K562 (cell line): Measurements from ENCODE around the gene ROBO1. TPM values are rescaled to one million over a fixed set of nuclear protein-coding genes. Genes with fewer than 3 reads are reported as not detected.

ENCODE experiments used
- ATAC-seq: fragments of 200-7000 bp; cut with Tn5 transposase; 3 replicates; pipeline ENCODE4 v1.9.1; 2020; ENCODE audit warnings: moderate library complexity
- BruUV-seq: library from RNA; stranded (reverse); fragments of 400-500 nt; replicated peaks from 2 replicates; lab custom pipeline; 2021; lab: Mats Ljungman, UMichigan
- CTCF ChIA-PET: fragments of 300-600 bp; formaldehyde crosslinking; extraction: SDS; loops from one replicate; lab custom pipeline; 2021; ENCODE audit warnings: low intra/inter-chr PET ratio; lab: Yijun Ruan, JAX
- POLR2A ChIA-PET: fragments of 300-600, 350-650 bp; sonication (Branson Sonifier 250); formaldehyde crosslinking; extraction: SDS; loops from one replicate; lab custom pipeline; 2021; ENCODE audit warnings: antibody characterized with exemption, inconsistent platforms; lab: Yijun Ruan, JAX
- DNase-seq, 4 experiments: peaks; one replicate each; pipeline versions ENCODE4 v3.0.0 to v3.0.0-alpha.2; 2011 to 2018; ENCODE audit warnings: low spot score in 3 of 4, mixed read lengths in 3 of 4; ENCODE audit errors: extremely low read depth in 1 of 4
- FAIRE-seq: peaks from 2 replicates; lab custom pipeline; 2011; peaks lifted over from hg19 to GRCh38; lab: Jason Lieb, UNC
- H2AFZ ChIP-seq: 2 replicates; pipeline ENCODE4 v1.6.0; 2011; ENCODE audit warnings: low read depth, low read length, control low read depth, inconsistent platforms
- H3K27ac ChIP-seq: fragments of 200-600 bp; 3 replicates; pipeline ENCODE4 v1.8.0; 2011; ENCODE audit warnings: low read depth, mild to moderate bottlenecking, control low read depth, inconsistent platforms, low read length, moderate library complexity, mixed read lengths; ENCODE audit errors: extremely low read depth
- H3K27me3 ChIP-seq, 2 experiments: fragments of 300-600 bp in 1 of 2; 2 replicates in 1 of 2; 3 replicates in 1 of 2; pipeline versions ENCODE4 v1.6.0 to v1.8.0; 2011; ENCODE audit warnings: inconsistent platforms in 2 of 2, low read length in 2 of 2, mild to moderate bottlenecking in 1 of 2, mixed read lengths in 1 of 2, moderate library complexity in 1 of 2; ENCODE audit not compliant: control insufficient read depth in 2 of 2, insufficient read depth in 2 of 2
- H3K36me3 ChIP-seq: fragments of 300-600 bp; 3 replicates; pipeline ENCODE4 v1.8.0; 2011; ENCODE audit warnings: mild to moderate bottlenecking, low read length, inconsistent platforms; ENCODE audit not compliant: control insufficient read depth, insufficient read depth
- H3K4me1 ChIP-seq, 2 experiments: fragments of 200-600 bp in 1 of 2; replicated peaks in 1 of 2; 2 replicates in 1 of 2; 3 replicates in 1 of 2; pipeline versions ENCODE4 v1.5.1 to v1.8.0; 2011; ENCODE audit warnings: inconsistent platforms in 2 of 2, low read length in 2 of 2, mild to moderate bottlenecking in 1 of 2, mixed read lengths in 1 of 2, moderate library complexity in 1 of 2; ENCODE audit not compliant: control insufficient read depth in 2 of 2, insufficient read depth in 2 of 2
- H3K4me2 ChIP-seq: 2 replicates; pipeline ENCODE4 v1.6.1; 2011; ENCODE audit warnings: low read length, control low read depth, inconsistent platforms, mixed read lengths; ENCODE audit not compliant: insufficient read depth
- H3K4me3 ChIP-seq: fragments of 200-600 bp; sonication (generic), shearing (Covaris generic); 2 replicates; pipeline ENCODE4 v1.5.1; 2016; ENCODE audit warnings: control low read depth, inconsistent platforms
- H3K79me2 ChIP-seq: fragments of 200-600 bp; 3 replicates; pipeline ENCODE4 v1.8.0; 2011; ENCODE audit warnings: low read length, inconsistent platforms; ENCODE audit not compliant: control insufficient read depth, insufficient read depth
- H3K9ac ChIP-seq, 2 experiments: 2 replicates each; pipeline versions ENCODE4 v1.6.0 to v1.6.1; 2011; ENCODE audit warnings: low read depth in 2 of 2, low read length in 2 of 2, control low read depth in 1 of 2, inconsistent platforms in 1 of 2, mild to moderate bottlenecking in 1 of 2, mixed read lengths in 1 of 2; ENCODE audit not compliant: insufficient read depth in 1 of 2
- H3K9me1 ChIP-seq: one replicate; pipeline ENCODE4 v1.6.0; 2011; ENCODE audit warnings: inconsistent platforms, mild to moderate bottlenecking, low read length, moderate library complexity; ENCODE audit not compliant: control insufficient read depth, insufficient read depth
- H3K9me3 ChIP-seq: replicated peaks from 2 replicates; pipeline ENCODE4 v1.5.1; 2011; ENCODE audit warnings: low read depth, low read length, inconsistent platforms; ENCODE audit not compliant: control insufficient read depth, insufficient read depth
- H4K20me1 ChIP-seq: replicated peaks from 2 replicates; pipeline ENCODE4 v1.6.1; 2011; ENCODE audit warnings: low read length, inconsistent platforms, mixed read lengths; ENCODE audit not compliant: control insufficient read depth, insufficient read depth
- CBX1 ChIP-seq: sonication (generic); IDR thresholded peaks from 2 replicates; pipeline ENCODE4 v1.6.1; 2016; ENCODE audit warnings: antibody characterized with exemption, low read depth, mild to moderate bottlenecking
- FOXK2 ChIP-seq, 2 experiments: fragments of 450-650 bp; IDR thresholded peaks in 1 of 2; conservative IDR thresholded peaks in 1 of 2; 2 replicates each; pipeline ENCODE4 v1.6.1; 2016; ENCODE audit warnings: low read depth in 2 of 2, mild to moderate bottlenecking in 1 of 2
- HIVEP1 ChIP-seq: fragments of 250-450 bp; sonication (Bioruptor Pico); IDR thresholded peaks from 2 replicates; pipeline ENCODE4 v1.4.0; 2020; ENCODE audit warnings: mild to moderate bottlenecking
- NFATC3 ChIP-seq: fragments of 450-650 bp; IDR thresholded peaks from 2 replicates; pipeline ENCODE4 v1.6.1; 2017; ENCODE audit warnings: mild to moderate bottlenecking
- SIX5 ChIP-seq, 2 experiments: IDR thresholded peaks; 2 replicates each; pipeline ENCODE4 v1.6.1; 2011; ENCODE audit warnings: low read length in 2 of 2, borderline replicate concordance in 1 of 2, low read depth in 1 of 2, mild to moderate bottlenecking in 1 of 2, moderate library complexity in 1 of 2; ENCODE audit not compliant: insufficient read depth in 1 of 2
- TAF15 ChIP-seq: fragments of 200-400 bp; formaldehyde crosslinking; IDR thresholded peaks from 2 replicates; pipeline ENCODE4 v1.6.1; 2017; ENCODE audit warnings: mild to moderate bottlenecking, low read depth, low read length, moderate library complexity
- THRB ChIP-seq: fragments of 450-650 bp; formaldehyde crosslinking; conservative IDR thresholded peaks from 2 replicates; pipeline ENCODE4 v1.4.0; 2022; ENCODE audit warnings: mild to moderate bottlenecking, missing genetic modification characterization
- ZNF165 ChIP-seq: fragments of 250-450 bp; sonication (Bioruptor Pico); IDR thresholded peaks from 2 replicates; pipeline ENCODE4 v1.4.0; 2020; ENCODE audit warnings: borderline replicate concordance
- WGBS: fragments of 100-300 bp; shearing (Covaris generic); methylation state at CpG from one replicate; pipeline ENCODE4 v1.1.6; 2016; ENCODE audit warnings: low coverage, mixed read lengths; ENCODE audit not compliant: insufficient coverage; ENCODE audit errors: missing lambda C conversion rate; 5-methylcytosine and 5-hydroxymethylcytosine counted together
- in situ Hi-C: fragments of 300-500 bp; cut with MboI; formaldehyde crosslinking; loops from 4 replicates; pipeline ENCODE4 v1.15.0; 2018; ENCODE audit warnings: inconsistent platforms, mixed read lengths
- intact Hi-C: fragments of 100-400 bp; cut with micrococcal nuclease; formaldehyde crosslinking; loops from 2 replicates; pipeline ENCODE4 v1.14.2; 2022
- polyA plus RNA-seq, 8 experiments: library from polyadenylated mRNA; depleted of rRNA in 4 of 8; stranded (reverse) in 5 of 8; unstranded in 3 of 8; fragments of >200 nt; fragmentation: Nextera tagmentation in 2 of 8; fragmentation: Illumina TruSeq in 1 of 8; extraction: Ambion mirVana in 2 of 8; extraction: Trizol in 1 of 8; gene quantifications; 2 replicates each; pipeline versions ENCODE4 v1.2.1 to v1.2.3, GENCODE V29; 2011 to 2014; ENCODE audit warnings: inconsistent platforms in 1 of 8, missing spikeins in 1 of 8
- total RNA-seq, 7 experiments: library from RNA; depleted of rRNA in 6 of 7; stranded (reverse); fragments of >200 nt in 6 of 7; fragmentation: Illumina TruSeq in 2 of 7; extraction: Trizol in 2 of 7; gene quantifications; 2 replicates each; pipeline versions ENCODE4 v1.2.1 to v1.2.3, GENCODE V29; 2011 to 2021; ENCODE audit warnings: low replicate concordance in 1 of 7
- TF ChIP-seq, protein P1 (sequence below): fragments of 450-650 bp; IDR thresholded peaks from 2 replicates; pipeline ENCODE4 v1.6.1; 2014; ENCODE audit warnings: low read depth, mild to moderate bottlenecking, moderate library complexity, borderline replicate concordance

ROBO1 gene
- total and polyA plus RNA-seq, 9 of the 15 experiments (the other 6 are each of a cell fraction or from before 2014, with no cell fraction given), result 0.01 to 0.53 (median 0.17) TPM; not detected in 5

DNA sequence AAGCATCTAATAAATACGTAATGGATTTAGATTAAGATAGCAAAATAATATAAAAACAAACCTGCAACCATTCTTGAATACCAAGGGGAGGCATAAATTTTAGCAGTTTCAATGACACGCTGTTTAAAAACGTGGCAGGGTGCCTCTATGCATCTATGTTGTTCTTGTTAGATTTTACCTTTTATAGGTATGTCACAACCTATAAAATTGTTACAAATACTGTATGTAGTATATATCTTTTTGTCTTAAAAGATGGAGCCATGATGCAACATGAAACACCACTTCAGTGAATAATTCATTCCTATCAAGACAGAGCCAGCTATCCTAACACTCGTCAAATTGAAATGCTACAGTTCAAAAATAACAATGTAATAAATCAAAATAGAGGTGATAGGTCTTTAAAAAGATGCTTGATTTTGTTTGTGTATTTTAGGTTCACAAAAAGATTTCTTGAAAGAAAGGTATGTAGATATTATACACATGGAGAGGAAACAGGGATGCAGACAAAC lies 1059.2 kb downstream of the ROBO1 start:
- H2AFZ ChIP-seq, result no peak overlapping the region
- H3K9me3 ChIP-seq, result no peaks in the 10 kb centered on the region
- no peak for ATAC-seq
- no peaks in the 10 kb centered on the region for H3K4me1 ChIP-seq
- TF ChIP-seq SIX5 (IDR thresholded peaks at IDR 0.05; ENCODE audit: borderline replicate concordance in 1 of 2, insufficient read depth in 1 of 2, low read depth in 1 of 2, low read length in 2 of 2), result no peak
- TF ChIP-seq THRB, result no peak
- no peak for TF ChIP-seq CBX1
- no peak for TF ChIP-seq ZNF165
- TF ChIP-seq NFATC3, result no peak
- TF ChIP-seq TAF15, result no peak
- no peak for TF ChIP-seq HIVEP1
- TF ChIP-seq FOXK2 (conservative IDR thresholded peaks at IDR 0.05 in 1 of 2, IDR thresholded peaks at IDR 0.05 in 1 of 2; ENCODE audit: low read depth in 2 of 2), result no peak
- TF ChIP-seq, protein P1, sequence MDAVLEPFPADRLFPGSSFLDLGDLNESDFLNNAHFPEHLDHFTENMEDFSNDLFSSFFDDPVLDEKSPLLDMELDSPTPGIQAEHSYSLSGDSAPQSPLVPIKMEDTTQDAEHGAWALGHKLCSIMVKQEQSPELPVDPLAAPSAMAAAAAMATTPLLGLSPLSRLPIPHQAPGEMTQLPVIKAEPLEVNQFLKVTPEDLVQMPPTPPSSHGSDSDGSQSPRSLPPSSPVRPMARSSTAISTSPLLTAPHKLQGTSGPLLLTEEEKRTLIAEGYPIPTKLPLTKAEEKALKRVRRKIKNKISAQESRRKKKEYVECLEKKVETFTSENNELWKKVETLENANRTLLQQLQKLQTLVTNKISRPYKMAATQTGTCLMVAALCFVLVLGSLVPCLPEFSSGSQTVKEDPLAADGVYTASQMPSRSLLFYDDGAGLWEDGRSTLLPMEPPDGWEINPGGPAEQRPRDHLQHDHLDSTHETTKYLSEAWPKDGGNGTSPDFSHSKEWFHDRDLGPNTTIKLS, result no peak
- no peak for FAIRE-seq
- no peaks in the 10 kb centered on the region for H3K36me3 ChIP-seq
- CTCF ChIA-PET, result no interaction called here
- DNase-seq, result no peak
- H3K9ac ChIP-seq, result no peak overlapping the region
- no peak overlapping the region for H3K4me3 ChIP-seq
- no peak overlapping the region for H3K4me2 ChIP-seq
- intact Hi-C loops, result no loop called here
- H3K9me1 ChIP-seq, result no peaks in the 10 kb centered on the region
- POLR2A ChIA-PET, result interaction anchor here (1.1 kb wide), 1 partner anchor 10 kb away, joined by 3 read pairs; no protein-coding TSS in a partner anchor
- WGBS, result 0% methylated on average over 4 of the region's 4 CpGs
- no peaks in the 10 kb centered on the region for H4K20me1 ChIP-seq
- in situ Hi-C loops, result no loop called here
- H3K27me3 ChIP-seq, result no peaks in the 10 kb centered on the region
- no TSS peak for BruUV-seq
- H3K27ac ChIP-seq, result no peak overlapping the region
- no peaks in the 10 kb centered on the region for H3K79me2 ChIP-seq
